Right kidney (tissue), 1 donor: ENCODE data around the gene CCDC196.
"Not testable (repeated sequence)": the region's sequence is repeated elsewhere in the genome, so short reads cannot be mapped to it uniquely, and the experiment has no call there.

Experiments used
- DNase-seq: peaks from one replicate; pipeline ENCODE4 v3.0.0-alpha.2; 2016

Gene CCDC196

GRCh38 chr14:66495218-66496098 lies 9.3 kb downstream of the CCDC196 start:
- DNase-seq = peak; percentile 34

GRCh38 chr14:66496188-66496807 lies 10.1 kb downstream of the CCDC196 start:
- no peak for DNase-seq

- DNase-seq = no peak
Measured at GRCh38 chr14:66496911-66497310, 10.7 kb downstream of the CCDC196 start.

GRCh38 chr14:66498311-66498710 lies 12.1 kb downstream of the CCDC196 start:
- no peak for DNase-seq

- no peak for DNase-seq
Measured at GRCh38 chr14:66501592-66501991, 15.4 kb downstream of the CCDC196 start.

GRCh38 chr14:66502836-66503235 lies 16.7 kb downstream of the CCDC196 start:
- not testable (repeated sequence) for DNase-seq

- DNase-seq = no peak
Measured at GRCh38 chr14:66503532-66503931, 17.4 kb downstream of the CCDC196 start.

GRCh38 chr14:66507181-66507721 lies 21.1 kb downstream of the CCDC196 start:
- DNase-seq = no peak

- DNase-seq = peak; percentile 96
Measured at GRCh38 chr14:66507722-66508546, 21.8 kb downstream of the CCDC196 start, which contains the start of gene GPHN. GPHN (plus strand) TSS chr14:66508147.

GRCh38 chr14:66508547-66508845 lies 22.3 kb downstream of the CCDC196 start:
- DNase-seq = no peak

- DNase-seq = peak; percentile 75
Measured at GRCh38 chr14:66508846-66509621, 22.9 kb downstream of the CCDC196 start.

- DNase-seq = no peak
Measured at GRCh38 chr14:66509874-66510273, 23.7 kb downstream of the CCDC196 start.

GRCh38 chr14:66511849-66512248 lies 25.7 kb downstream of the CCDC196 start:
- DNase-seq = no peak

GRCh38 chr14:66514213-66514612 lies 28.0 kb downstream of the CCDC196 start:
- no peak for DNase-seq

GRCh38 chr14:66530526-66530925 lies 44.4 kb downstream of the CCDC196 start:
- no peak for DNase-seq

GRCh38 chr14:66539034-66539433 lies 52.9 kb downstream of the CCDC196 start:
- DNase-seq = no peak

GRCh38 chr14:66540038-66540437 lies 53.9 kb downstream of the CCDC196 start:
- DNase-seq = no peak

- DNase-seq = no peak
Measured at GRCh38 chr14:66541627-66542026, 55.5 kb downstream of the CCDC196 start.

- DNase-seq = no peak
Measured at GRCh38 chr14:66543996-66544395, 57.8 kb downstream of the CCDC196 start.

- not testable (repeated sequence) for DNase-seq
Measured at GRCh38 chr14:66545191-66545590, 59.0 kb downstream of the CCDC196 start.

GRCh38 chr14:66545751-66546150 lies 59.6 kb downstream of the CCDC196 start:
- not testable (repeated sequence) for DNase-seq
